ENCODE data around the gene SLC7A6.

Gene SLC7A6

DNA sequence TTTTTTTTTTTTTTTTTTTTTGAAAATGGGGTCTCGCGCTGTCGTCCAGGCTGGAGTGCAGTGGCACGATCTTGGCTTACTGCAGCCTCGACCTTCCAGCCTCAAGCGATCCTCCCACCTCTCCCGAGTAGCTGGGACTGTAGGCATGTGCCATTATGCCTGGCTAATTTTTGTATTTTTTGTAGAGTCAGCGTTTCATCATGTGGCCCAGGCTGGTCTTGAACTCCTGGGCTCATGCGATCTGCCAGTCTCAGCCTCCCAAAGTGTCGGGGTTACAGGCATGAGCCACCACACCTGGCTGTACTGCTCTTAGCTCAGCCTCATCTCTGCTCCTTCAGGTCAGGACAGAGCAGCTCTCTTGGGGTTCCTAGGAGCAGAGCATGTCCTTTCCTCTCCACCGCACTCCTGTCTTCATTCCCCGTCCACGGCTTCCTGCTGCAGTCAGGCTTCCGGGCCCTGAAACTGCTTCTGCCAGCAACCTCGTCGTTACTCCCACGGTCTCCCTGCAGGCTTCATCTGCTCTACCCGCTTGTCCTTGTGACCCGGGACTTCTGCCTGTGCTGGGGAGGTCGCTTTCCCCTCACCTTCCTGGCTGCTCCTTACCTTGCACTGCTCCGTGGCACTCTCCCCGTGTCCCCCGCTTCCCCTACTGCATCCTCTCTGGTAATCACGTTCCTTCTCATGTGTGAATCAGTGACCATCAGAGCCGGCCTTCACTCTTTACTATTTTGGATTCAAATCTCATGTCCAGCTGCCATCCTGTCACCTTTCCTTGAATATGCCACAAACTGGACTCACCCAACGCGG is 84.5 kb downstream of the SLC7A6 start:
- no peak for DNase-seq

DNA sequence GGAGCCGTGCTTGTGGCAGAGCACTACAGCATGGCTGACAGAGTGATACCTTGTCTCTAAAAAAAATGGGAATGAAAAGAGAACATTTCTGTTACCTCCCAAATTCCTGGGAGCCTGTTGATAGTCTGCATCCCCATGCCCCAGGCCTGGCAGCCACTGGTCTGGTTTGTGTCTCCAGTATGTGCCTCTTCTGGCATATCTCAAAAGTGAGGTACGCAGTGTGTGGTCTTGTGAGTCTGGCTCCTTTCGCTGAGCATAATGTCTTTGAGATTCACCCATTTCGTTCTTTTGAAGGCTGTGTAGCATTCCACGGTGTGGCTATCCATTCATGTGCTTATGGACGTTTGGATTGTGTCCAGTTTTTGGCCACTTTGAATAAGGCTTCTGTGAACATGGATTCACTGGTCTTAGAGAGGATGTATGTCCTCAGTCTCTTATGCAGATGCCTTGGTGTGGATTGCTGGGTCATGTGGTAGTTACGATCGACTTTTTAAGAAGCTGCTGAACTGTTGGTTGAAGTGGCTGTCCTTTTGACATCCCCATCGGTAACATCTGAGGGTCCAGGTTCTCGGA is 85.6 kb downstream of the SLC7A6 start:
- DNase-seq: no peak

DNA sequence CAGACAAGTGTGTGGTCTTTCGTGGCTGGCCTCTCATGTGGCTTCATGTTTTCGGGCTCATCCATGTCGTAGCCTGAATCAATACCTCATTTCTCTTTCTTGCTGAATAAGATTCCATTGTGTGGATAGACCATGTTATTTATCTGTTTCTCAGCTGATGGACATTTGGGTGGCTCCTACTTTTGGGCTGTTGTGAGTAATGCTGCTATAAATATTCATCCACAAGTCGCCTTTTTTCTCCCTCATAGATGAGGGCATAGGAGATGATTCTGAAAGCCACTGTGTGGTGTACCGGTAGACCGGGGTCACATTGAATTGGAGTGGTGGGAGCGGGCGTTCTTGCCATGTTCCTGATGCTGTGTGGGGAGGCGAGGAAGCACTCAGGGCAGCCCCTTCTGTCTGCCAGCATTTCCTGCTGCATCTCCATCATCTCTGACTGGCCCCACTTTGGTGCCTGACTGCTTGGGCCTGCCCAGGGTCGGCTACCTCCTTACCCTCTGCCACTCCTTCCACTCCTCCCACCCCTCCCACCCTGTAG is 86.6 kb downstream of the SLC7A6 start:
- no peak for DNase-seq
